Stimulated activated naive CD8-positive, alpha-beta T cell treated with anti-CD3 and anti-CD28 coated beads, Interleukin-15, amount 100 ng/mL, for 72 hours (primary cell): ENCODE data around the gene LITAF.
"Not testable (repeated sequence)": the region's sequence is repeated elsewhere in the genome, so short reads cannot be mapped to it uniquely, and the experiment has no call there.

Source experiments
- ATAC-seq: fragments of 150-1000 bp; cut with Tn5 transposase; 2 replicates; pipeline ENCODE4 v1.10.0; 2021; ENCODE audit warnings: mild to moderate bottlenecking, moderate library complexity
- DNase-seq, 2 donors: peaks; one replicate each; pipeline ENCODE4 v3.0.0; 2021 to 2022
- H3K27ac Mint-ChIP-seq, 2 donors: one replicate each; pipeline ENCODE4 v1.8.0; 2022; ENCODE audit warnings: mild to moderate bottlenecking in 2 of 2, mixed read lengths in 2 of 2, moderate library complexity in 2 of 2
- H3K27me3 Mint-ChIP-seq: one replicate; pipeline ENCODE4 v1.8.0; 2022; ENCODE audit warnings: mixed read lengths
- H3K4me1 Mint-ChIP-seq: one replicate; pipeline ENCODE4 v1.8.0; 2022; ENCODE audit warnings: mild to moderate bottlenecking, mixed read lengths
- H3K4me3 Mint-ChIP-seq, 2 donors: one replicate each; pipeline ENCODE4 v1.8.0; 2022; ENCODE audit warnings: mild to moderate bottlenecking in 2 of 2, mixed read lengths in 2 of 2, moderate library complexity in 1 of 2
- H3K9me3 Mint-ChIP-seq, 2 donors: one replicate each; pipeline ENCODE4 v1.8.0; 2022; ENCODE audit warnings: mixed read lengths in 2 of 2

Gene LITAF

DNA sequence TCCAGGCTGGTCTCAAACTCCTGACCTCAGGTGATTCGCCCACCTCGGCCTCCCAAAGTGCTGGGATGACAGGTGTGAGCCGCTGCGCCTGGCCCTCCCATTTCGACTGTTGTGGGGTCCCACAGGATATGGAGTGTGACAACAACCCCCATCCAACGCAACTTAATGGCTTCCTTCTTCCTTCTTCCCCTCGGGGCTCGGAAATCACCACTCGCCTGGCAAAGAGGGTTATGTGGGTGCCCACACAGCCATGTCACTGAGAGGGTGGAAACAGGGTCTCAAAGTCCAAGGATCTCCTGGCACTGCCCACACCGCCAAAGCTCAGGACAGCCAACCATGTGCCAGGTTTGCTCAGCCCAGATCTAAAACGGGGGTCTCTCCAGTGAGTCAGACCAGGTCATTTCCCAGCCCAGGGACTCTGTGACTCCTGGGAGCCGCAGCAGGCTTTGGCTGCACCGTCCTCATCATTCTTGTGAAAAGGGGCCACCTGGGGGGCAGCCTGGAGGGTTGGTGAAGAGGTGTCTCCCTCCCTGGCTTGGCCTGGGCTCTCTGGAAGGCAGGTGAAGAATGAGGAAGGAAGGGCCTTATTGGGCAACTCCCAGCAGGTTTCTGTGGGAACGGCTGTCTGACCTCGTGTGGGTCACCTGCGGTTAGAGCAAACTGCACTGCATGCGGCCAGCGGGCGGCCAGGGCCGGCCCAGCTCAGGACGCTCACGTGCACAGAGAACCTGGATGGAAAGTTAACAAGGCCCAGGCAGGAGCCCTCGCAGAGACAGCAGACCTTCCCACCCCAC lies 25.3 kb upstream of the LITAF start:
- DNase-seq (no peak), ATAC-seq (no peak)
- H3K4me1 Mint-ChIP-seq: peaks cover 65% of the 10 kb centered on the region
- no peak overlapping the region for H3K4me3 Mint-ChIP-seq
- H3K9me3 Mint-ChIP-seq: no peaks in the 10 kb centered on the region
- no peak overlapping the region for H3K27ac Mint-ChIP-seq
- no peaks in the 10 kb centered on the region for H3K27me3 Mint-ChIP-seq

GRCh38 chr16:11610580-11610979 lies 23.9 kb upstream of the LITAF start:
- Mint-ChIP-seq H3K9me3 (no peaks in the 10 kb centered on the region), H3K27me3 (no peaks in the 10 kb centered on the region), H3K4me1 (peaks cover 57% of the 10 kb centered on the region), H3K4me3 (no peak overlapping the region), H3K27ac (no peak overlapping the region)
- ATAC-seq (no peak), DNase-seq (no peak)

GRCh38 chr16:11610121-11610505 lies 23.4 kb upstream of the LITAF start:
- Mint-ChIP-seq H3K4me1 (peaks cover 57% of the 10 kb centered on the region), H3K27ac (no peak overlapping the region), H3K4me3 (no peak overlapping the region), H3K9me3 (no peaks in the 10 kb centered on the region), H3K27me3 (no peaks in the 10 kb centered on the region)
- DNase-seq: no peak
- ATAC-seq: no peak

DNA sequence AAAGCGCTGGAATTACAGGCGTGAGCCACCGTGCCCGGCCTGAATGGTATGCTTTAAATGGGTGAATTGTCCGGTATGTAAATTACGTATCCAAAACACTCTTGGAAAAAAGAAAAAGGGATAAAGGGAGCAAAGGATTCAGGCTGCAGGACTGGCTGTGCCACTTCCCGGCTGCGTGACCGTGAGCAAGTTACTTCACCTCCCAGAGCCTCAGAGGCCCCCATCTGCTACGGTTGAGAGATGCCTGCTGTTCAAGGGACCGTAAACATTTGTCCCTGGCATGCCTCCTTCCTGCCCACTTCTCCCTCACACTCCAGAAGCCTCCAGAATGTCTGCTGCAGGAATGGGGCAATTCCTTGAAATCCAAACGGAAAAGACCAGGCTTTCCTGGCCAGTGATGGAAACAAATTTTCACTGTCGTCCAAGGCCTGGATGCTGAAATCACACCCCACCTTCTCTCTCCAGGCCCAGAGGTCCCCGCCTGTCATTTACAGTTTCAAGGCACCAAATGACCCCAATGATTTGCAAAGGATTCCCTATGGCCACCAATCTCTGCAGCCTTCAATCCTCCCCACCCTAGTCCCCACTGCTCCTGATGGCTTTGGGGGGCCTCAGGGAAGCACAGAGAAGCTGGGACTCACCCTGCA lies 22.9 kb upstream of the LITAF start:
- DNase-seq: no peak
- Mint-ChIP-seq H3K27ac (no peak overlapping the region), H3K4me3 (no peak overlapping the region), H3K9me3 (no peaks in the 10 kb centered on the region), H3K27me3 (no peaks in the 10 kb centered on the region), H3K4me1 (peaks cover 57% of the 10 kb centered on the region)
- no peak for ATAC-seq

- Mint-ChIP-seq H3K27me3 (no peaks in the 10 kb centered on the region), H3K27ac (peak overlapping the region in 1 of 2 donors; percentile 34)
Observed at GRCh38 chr16:11605891-11606290, 19.2 kb upstream of the LITAF start.

DNA sequence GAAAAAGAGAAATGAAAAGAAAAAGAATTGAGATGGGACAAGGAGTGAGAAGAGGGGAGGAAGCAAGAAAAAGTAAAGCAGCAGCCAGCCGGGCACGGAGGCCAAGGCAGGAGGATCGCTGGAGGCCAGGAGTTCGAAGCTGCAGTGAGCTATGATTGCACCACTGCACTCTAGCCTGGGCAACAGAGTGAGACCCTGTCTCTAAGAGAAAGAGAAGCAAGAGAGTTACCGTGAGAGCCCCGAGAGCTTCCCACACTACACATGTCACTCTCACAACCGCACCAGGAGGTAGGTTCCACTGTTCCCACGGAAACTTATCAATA lies 18.8 kb upstream of the LITAF start:
- no peaks in the 10 kb centered on the region for H3K9me3 Mint-ChIP-seq
- no peak for DNase-seq
- no peak for ATAC-seq
- H3K27me3 Mint-ChIP-seq: no peaks in the 10 kb centered on the region
- no peak overlapping the region for H3K4me3 Mint-ChIP-seq
- H3K4me1 Mint-ChIP-seq: peaks cover 33% of the 10 kb centered on the region
- H3K27ac Mint-ChIP-seq: no peak overlapping the region

More at GRCh38 chr16:11605891-11606290, 19.2 kb upstream of the LITAF start:
- H3K9me3 Mint-ChIP-seq: no peaks in the 10 kb centered on the region
- H3K4me1 Mint-ChIP-seq: peaks cover 35% of the 10 kb centered on the region
- H3K4me3 Mint-ChIP-seq: no peak overlapping the region
- DNase-seq: no peak
- no peak for ATAC-seq

- Mint-ChIP-seq H3K4me1 (peaks cover 28% of the 10 kb centered on the region), H3K27me3 (no peaks in the 10 kb centered on the region), H3K27ac (no peak overlapping the region), H3K9me3 (no peaks in the 10 kb centered on the region), H3K4me3 (no peak overlapping the region)
- no peak for DNase-seq
- no peak for ATAC-seq
Observed at GRCh38 chr16:11604783-11605563, 18.3 kb upstream of the LITAF start.

DNA sequence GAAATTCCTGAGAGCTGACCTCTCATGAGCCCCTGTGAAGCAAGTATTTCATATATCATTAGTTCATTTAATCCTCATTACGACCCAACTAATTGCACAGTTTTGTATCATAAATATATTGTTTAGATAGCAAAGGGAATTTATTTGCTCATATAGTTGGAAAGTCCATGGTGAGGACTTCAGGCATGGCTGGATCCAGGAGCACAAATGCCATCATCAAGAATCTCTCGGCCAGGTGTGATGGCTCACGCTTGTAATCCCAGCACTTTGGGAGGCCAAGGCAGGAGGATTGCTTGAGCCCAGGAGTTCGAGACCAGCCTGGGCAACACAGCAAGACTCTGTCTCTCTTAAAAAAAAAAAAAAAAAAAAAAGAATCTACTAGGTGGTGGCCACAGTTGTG lies 17.6 kb upstream of the LITAF start:
- not testable (repeated sequence) for DNase-seq, H3K4me3 Mint-ChIP-seq, ATAC-seq, H3K9me3 Mint-ChIP-seq, H3K27ac Mint-ChIP-seq, H3K27me3 Mint-ChIP-seq
- peaks cover 21% of the 10 kb centered on the region for H3K4me1 Mint-ChIP-seq

DNA sequence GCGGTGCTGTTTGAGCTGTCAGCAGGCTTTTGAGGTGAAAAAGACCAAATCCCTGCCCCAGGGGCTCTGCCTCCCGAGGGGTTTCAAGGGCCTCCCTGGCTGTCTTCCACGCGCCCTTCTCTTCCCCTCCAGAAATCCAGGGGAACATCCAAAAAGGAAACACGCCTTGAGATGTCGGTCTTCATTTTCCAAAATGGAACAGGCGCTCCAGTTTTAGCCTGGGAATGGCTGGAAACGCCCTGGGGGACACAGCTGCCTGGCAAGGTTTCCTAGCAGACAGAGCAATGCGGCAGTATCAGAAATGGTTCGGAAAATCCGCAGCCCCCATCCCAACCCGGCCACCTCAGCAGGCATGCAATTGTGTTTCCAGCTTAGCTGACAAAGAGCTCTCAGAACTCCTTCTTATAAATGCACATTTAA lies 16.6 kb upstream of the LITAF start:
- Mint-ChIP-seq H3K4me3 (no peak overlapping the region), H3K27ac (no peak overlapping the region), H3K4me1 (peaks cover 14% of the 10 kb centered on the region), H3K9me3 (no peaks in the 10 kb centered on the region), H3K27me3 (no peaks in the 10 kb centered on the region)
- DNase-seq (no peak), ATAC-seq (no peak)

- Mint-ChIP-seq H3K9me3 (no peaks in the 10 kb centered on the region), H3K4me1 (peaks cover 18% of the 10 kb centered on the region), H3K4me3 (no peak overlapping the region), H3K27ac (no peak overlapping the region), H3K27me3 (no peaks in the 10 kb centered on the region)
- DNase-seq (no peak), ATAC-seq (no peak)
Observed at GRCh38 chr16:11602321-11602720, 15.6 kb upstream of the LITAF start.

- Mint-ChIP-seq H3K27me3 (no peaks in the 10 kb centered on the region), H3K4me3 (no peak overlapping the region), H3K27ac (no peak overlapping the region), H3K4me1 (peaks cover 22% of the 10 kb centered on the region), H3K9me3 (no peaks in the 10 kb centered on the region)
- ATAC-seq: no peak
- DNase-seq: no peak
Observed at GRCh38 chr16:11601911-11602310, 15.2 kb upstream of the LITAF start.

- H3K4me3 Mint-ChIP-seq: no peak overlapping the region
- no peak overlapping the region for H3K27ac Mint-ChIP-seq
- no peaks in the 10 kb centered on the region for H3K27me3 Mint-ChIP-seq
- peaks cover 24% of the 10 kb centered on the region for H3K4me1 Mint-ChIP-seq
- ATAC-seq: no peak
- DNase-seq: no peak
- H3K9me3 Mint-ChIP-seq: no peaks in the 10 kb centered on the region
Observed at GRCh38 chr16:11601425-11601824, 14.7 kb upstream of the LITAF start.

DNA sequence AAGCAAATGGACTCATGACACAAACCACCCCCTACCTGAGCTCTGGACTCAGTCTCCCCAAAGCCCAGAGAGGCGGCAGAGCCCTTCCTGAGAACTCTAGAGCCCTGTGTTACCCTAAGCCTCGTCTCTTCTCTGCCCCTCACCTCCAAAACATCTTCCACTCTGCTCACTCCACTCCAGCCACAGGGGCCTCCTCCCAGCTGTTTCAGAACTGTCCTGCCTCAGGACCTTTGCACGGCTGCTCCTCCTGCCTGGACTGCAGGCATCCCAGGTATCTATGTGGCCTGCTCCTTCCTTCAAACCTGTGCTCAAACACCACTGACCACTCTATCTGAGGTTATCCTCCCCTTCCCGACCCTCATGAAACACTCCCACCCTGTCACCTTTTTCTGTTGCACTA lies 12.9 kb upstream of the LITAF start:
- Mint-ChIP-seq H3K9me3 (no peaks in the 10 kb centered on the region), H3K27me3 (no peaks in the 10 kb centered on the region), H3K4me3 (no peak overlapping the region), H3K4me1 (peaks cover 26% of the 10 kb centered on the region), H3K27ac (no peak overlapping the region)
- no peak for DNase-seq
- ATAC-seq: no peak

GRCh38 chr16:11597235-11598095 lies 10.7 kb upstream of the LITAF start:
- Mint-ChIP-seq H3K4me3 (peak overlapping the region in 1 of 2 donors; percentile 38), H3K4me1 (peaks cover 26% of the 10 kb centered on the region)
- peak; percentile 74 for ATAC-seq

GRCh38 chr16:11596572-11597226 lies 10.0 kb upstream of the LITAF start:
- Mint-ChIP-seq H3K27ac (peak overlapping the region; percentile 13 to 56), H3K4me1 (peaks cover 26% of the 10 kb centered on the region), H3K27me3 (no peaks in the 10 kb centered on the region), H3K4me3 (no peak overlapping the region), H3K9me3 (no peaks in the 10 kb centered on the region)
- ATAC-seq: no peak
- no peak for DNase-seq

More at GRCh38 chr16:11597235-11598095, 10.7 kb upstream of the LITAF start:
- H3K9me3 Mint-ChIP-seq: no peaks in the 10 kb centered on the region
- no peak for DNase-seq
- peak overlapping the region in 1 of 2 donors; percentile 74 for H3K27ac Mint-ChIP-seq
- no peaks in the 10 kb centered on the region for H3K27me3 Mint-ChIP-seq
